A549 (cell line): Measurements from ENCODE around the gene AK6. TPM values are rescaled to one million over a fixed set of nuclear protein-coding genes. Genes with fewer than 3 reads are reported as not detected.

Experiments used
- ATAC-seq, 2 experiments: fragments of 200-7000 bp in 1 of 2; fragments of >200 bp in 1 of 2; cut with Nextera tagmentation in 1 of 2; cut with Tn5 transposase in 1 of 2; 3 replicates each; pipeline versions ENCODE4 v1.8.0 to v1.9.1; 2018 to 2020; ENCODE audit warnings: mild to moderate bottlenecking in 1 of 2, moderate library complexity in 1 of 2
- CTCF ChIA-PET: fragments of 300-600 bp; sonication (Branson Sonifier 250); formaldehyde crosslinking; extraction: SDS; loops from one replicate; lab custom pipeline; 2021; ENCODE audit warnings: antibody characterized with exemption, inconsistent platforms; lab: Yijun Ruan, JAX
- POLR2A ChIA-PET: fragments of 350-600 bp; formaldehyde crosslinking; extraction: SDS; loops from one replicate; lab custom pipeline; 2021; ENCODE audit warnings: antibody characterized with exemption, inconsistent platforms; lab: Yijun Ruan, JAX
- DNase-seq, 2 experiments: peaks; one replicate each; pipeline versions ENCODE4 v3.0.0 to v3.0.0-alpha.2; 2011 to 2016; ENCODE audit warnings: low read depth in 1 of 2, low spot score in 1 of 2
- FAIRE-seq: peaks from 2 replicates; lab custom pipeline; 2011; peaks lifted over from hg19 to GRCh38; lab: Jason Lieb, UNC
- H3K27ac ChIP-seq, 2 experiments: fragments of >200 bp; sonication (Bioruptor Twin); formaldehyde crosslinking; 3 replicates each; pipeline ENCODE4 v1.5.1; 2016 to 2017
- H3K4me1 ChIP-seq: fragments of >200 bp; sonication (Bioruptor Twin); formaldehyde crosslinking; 3 replicates; pipeline ENCODE4 v1.6.1; 2016
- H3K4me2 ChIP-seq: fragments of >200 bp; sonication (Bioruptor Twin); formaldehyde crosslinking; 3 replicates; pipeline ENCODE4 v1.6.1; 2016
- H3K4me3 ChIP-seq: fragments of >200 bp; sonication (Bioruptor Twin); formaldehyde crosslinking; 3 replicates; pipeline ENCODE4 v1.5.1; 2016
- H3K9me3 ChIP-seq: fragments of >200 bp; sonication (Bioruptor Twin); formaldehyde crosslinking; 3 replicates; pipeline ENCODE4 v1.6.1; 2016
- CBX2 ChIP-seq: fragments of 200-600 bp; sonication (generic); IDR thresholded peaks from 2 replicates; pipeline ENCODE4 v1.6.1; 2016; ENCODE audit warnings: low read depth, mild to moderate bottlenecking, borderline replicate concordance
- CBX8 ChIP-seq: fragments of 200-600 bp; sonication (generic); IDR thresholded peaks from 2 replicates; pipeline ENCODE4 v1.6.1; 2016
- CEBPB ChIP-seq, 2 experiments: fragments of >200 bp in 1 of 2; sonication (Bioruptor Twin) in 1 of 2; formaldehyde crosslinking in 1 of 2; IDR thresholded peaks; 2 replicates each; pipeline ENCODE4 v1.6.1; 2012 to 2016
- CTCF ChIP-seq: fragments of >200 bp; sonication (Bioruptor Twin); formaldehyde crosslinking; IDR thresholded peaks from 3 replicates; pipeline ENCODE4 v1.5.1; 2016
- EHF ChIP-seq: fragments of 250-450 bp; sonication (Bioruptor Pico); IDR thresholded peaks from 2 replicates; pipeline ENCODE4 v1.5.0; 2020; ENCODE audit warnings: mild to moderate bottlenecking
- EHMT2 ChIP-seq: fragments of 200-600 bp; sonication (generic); IDR thresholded peaks from 2 replicates; pipeline ENCODE4 v1.6.1; 2016; ENCODE audit warnings: antibody characterized with exemption, low read depth, mild to moderate bottlenecking, moderate library complexity
- EP300 ChIP-seq, 2 experiments: fragments of >200 bp; sonication (Bioruptor Twin); formaldehyde crosslinking; IDR thresholded peaks; 2 replicates in 1 of 2; 3 replicates in 1 of 2; pipeline ENCODE4 v1.6.1; 2016 to 2017
- FOSL2 ChIP-seq, 2 experiments: fragments of 450-650 bp in 1 of 2; fragments of >200 bp in 1 of 2; sonication (Bioruptor Twin) in 1 of 2; formaldehyde crosslinking; IDR thresholded peaks; 2 replicates each; pipeline versions ENCODE4 v1.5.0 to v1.6.1; 2016 to 2020; ENCODE audit warnings: mild to moderate bottlenecking in 1 of 2, moderate library complexity in 1 of 2
- FOXS1 ChIP-seq: fragments of 250-450 bp; sonication (Bioruptor Pico); IDR thresholded peaks from 2 replicates; pipeline ENCODE4 v1.5.0; 2020; ENCODE audit warnings: mild to moderate bottlenecking, moderate library complexity
- HDAC2 ChIP-seq: fragments of 200-600 bp; sonication (generic); IDR thresholded peaks from 2 replicates; pipeline ENCODE4 v1.6.1; 2016
- HES2 ChIP-seq: fragments of >200 bp; sonication (Bioruptor Twin); formaldehyde crosslinking; IDR thresholded peaks from 2 replicates; pipeline ENCODE4 v1.6.1; 2016
- HEYL ChIP-seq: fragments of 250-450 bp; sonication (Bioruptor Pico); IDR thresholded peaks from 2 replicates; pipeline ENCODE4 v1.8.0; 2021; ENCODE audit warnings: mild to moderate bottlenecking, moderate library complexity
- HOXA7 ChIP-seq: fragments of 250-450 bp; sonication (Bioruptor Pico); IDR thresholded peaks from 2 replicates; pipeline ENCODE4 v1.5.0; 2020; ENCODE audit warnings: mild to moderate bottlenecking, moderate library complexity
- KDM5A ChIP-seq: fragments of 200-600 bp; sonication (generic); IDR thresholded peaks from 2 replicates; pipeline ENCODE4 v1.6.1; 2016; ENCODE audit warnings: antibody characterized with exemption, mild to moderate bottlenecking
- MAFK ChIP-seq: fragments of 450-650 bp; IDR thresholded peaks from 2 replicates; pipeline ENCODE4 v1.6.1; 2014; ENCODE audit not compliant: partially characterized antibody
- NR3C1 ChIP-seq: fragments of >200 bp; sonication (Bioruptor Twin); formaldehyde crosslinking; IDR thresholded peaks from 3 replicates; pipeline ENCODE4 v1.6.1; 2017
- POLR2AphosphoS2 ChIP-seq: conservative IDR thresholded peaks from 2 replicates; pipeline ENCODE4 v1.6.1; 2012; ENCODE audit warnings: low read length, improper control_type of control experiment, inconsistent platforms
- RAD21 ChIP-seq, 2 experiments: fragments of >200 bp in 1 of 2; sonication (Bioruptor Twin) in 1 of 2; formaldehyde crosslinking in 1 of 2; IDR thresholded peaks in 1 of 2; conservative IDR thresholded peaks in 1 of 2; 2 replicates in 1 of 2; 3 replicates in 1 of 2; pipeline ENCODE4 v1.6.1; 2012 to 2018; ENCODE audit warnings: inconsistent platforms in 1 of 2
- RFX5 ChIP-seq: fragments of 450-650 bp; IDR thresholded peaks from 2 replicates; pipeline ENCODE4 v1.7.1; 2014; ENCODE audit warnings: antibody characterized with exemption, mild to moderate bottlenecking, moderate library complexity
- RNF2 ChIP-seq: fragments of 200-600 bp; sonication (generic); IDR thresholded peaks from 2 replicates; pipeline ENCODE4 v1.6.1; 2016; ENCODE audit warnings: low read depth, mild to moderate bottlenecking, antibody characterized with exemption, moderate library complexity, borderline replicate concordance
- SREBF2 ChIP-seq: fragments of 450-650 bp; IDR thresholded peaks from 2 replicates; pipeline ENCODE4 v1.6.1; 2014; ENCODE audit warnings: mild to moderate bottlenecking, moderate library complexity
- TFCP2L1 ChIP-seq: fragments of 250-450 bp; sonication (Bioruptor Pico); IDR thresholded peaks from 2 replicates; pipeline ENCODE4 v1.5.0; 2021; ENCODE audit warnings: mild to moderate bottlenecking
- ZC3H11A ChIP-seq: fragments of 450-650 bp; IDR thresholded peaks from 2 replicates; pipeline ENCODE4 v1.6.1; 2014; ENCODE audit warnings: antibody characterized with exemption, mild to moderate bottlenecking
- ZFP36 ChIP-seq: fragments of 450-650 bp; IDR thresholded peaks from 2 replicates; pipeline ENCODE4 v1.6.1; 2014; ENCODE audit warnings: borderline replicate concordance; ENCODE audit not compliant: partially characterized antibody
- ZNF302 ChIP-seq: fragments of 250-450 bp; sonication (Bioruptor Pico); IDR thresholded peaks from 2 replicates; pipeline ENCODE4 v1.9.0; 2021; ENCODE audit warnings: inconsistent platforms, mild to moderate bottlenecking, moderate library complexity
- ZSCAN20 ChIP-seq: fragments of 250-450 bp; sonication (Bioruptor Pico); IDR thresholded peaks from 2 replicates; pipeline ENCODE4 v1.8.0; 2022; ENCODE audit warnings: mild to moderate bottlenecking, moderate library complexity
- WGBS: methylation state at CpG from one replicate; pipeline ENCODE4 v1.1.6; 2017; ENCODE audit errors: missing lambda C conversion rate; 5-methylcytosine and 5-hydroxymethylcytosine counted together
- polyA plus RNA-seq, 4 experiments: library from polyadenylated mRNA; depleted of rRNA in 3 of 4; stranded (reverse); fragments of >200 nt; fragmentation: RNase III in 1 of 4; extraction: RNeasy Plus Mini Kit Qiagen cat#74134 plus additional on column Dnase treatment in 1 of 4; gene quantifications; 2 replicates in 3 of 4; 3 replicates in 1 of 4; pipeline ENCODE4 v1.2.3, GENCODE V29; 2011 to 2017
- TF ChIP-seq, protein P1 (sequence below): fragments of 250-450 bp; sonication (Bioruptor Pico); IDR thresholded peaks from 2 replicates; pipeline ENCODE4 v1.5.0; 2020; ENCODE audit warnings: low read depth, mild to moderate bottlenecking, moderate library complexity
- TF ChIP-seq, protein P2 (sequence below): fragments of >200 bp; sonication (Bioruptor Twin); formaldehyde crosslinking; IDR thresholded peaks from 3 replicates; pipeline ENCODE4 v1.6.1; 2016

AK6 gene
- polyA plus RNA-seq, 2 of the 4 experiments (the other 2 are of a cell fraction) = 83.4 to 108 TPM

- peak; percentile 48 to 49; a peak in 5 of 6 replicates for ATAC-seq
These were observed 4.9 kb downstream of the AK6 start for GRCh38 chr5:69364414-69364813.

GRCh38 chr5:69360442-69360841 is 8.9 kb downstream of the AK6 start:
- no peak for FAIRE-seq
- ChIA-PET CTCF (interaction anchor here (1.0 to 1.9 kb wide), 2 partner anchors 26 to 267 kb away, joined by 3 to 4 read pairs; partner anchors contain the start of gene SLC30A5), POLR2A (no interaction called here)

More at GRCh38 chr5:69364414-69364813, 4.9 kb downstream of the AK6 start:
- Histone ChIP-seq H3K9me3 (no peaks in the 10 kb centered on the region), H3K4me3 (no peak overlapping the region), H3K4me1 (peaks cover 10% of the 10 kb centered on the region; the same call in 2 of the 3 replicates), H3K27ac (no peak overlapping the region), H3K4me2 (no peak overlapping the region)
- FAIRE-seq = no peak
- 55% methylated on average over 3 of the region's 3 CpGs for WGBS
- DNase-seq = peak; percentile 57 to 63
- ChIA-PET POLR2A (no interaction called here), CTCF (no interaction called here)
- TF ChIP-seq HES2 (no peak), ZFP36 (no peak), CTCF (peak; percentile 19; the same call in 2 of the 3 replicates), CBX2 (no peak), ZNF302 (no peak), RAD21 (conservative IDR thresholded peaks at IDR 0.05 in 1 of 2, IDR thresholded peaks at IDR 0.05 in 1 of 2) (0 out of 5 replicates have a peak, but pooled peaks of 1 of the 2 experiments have one; percentile 7)

DNA sequence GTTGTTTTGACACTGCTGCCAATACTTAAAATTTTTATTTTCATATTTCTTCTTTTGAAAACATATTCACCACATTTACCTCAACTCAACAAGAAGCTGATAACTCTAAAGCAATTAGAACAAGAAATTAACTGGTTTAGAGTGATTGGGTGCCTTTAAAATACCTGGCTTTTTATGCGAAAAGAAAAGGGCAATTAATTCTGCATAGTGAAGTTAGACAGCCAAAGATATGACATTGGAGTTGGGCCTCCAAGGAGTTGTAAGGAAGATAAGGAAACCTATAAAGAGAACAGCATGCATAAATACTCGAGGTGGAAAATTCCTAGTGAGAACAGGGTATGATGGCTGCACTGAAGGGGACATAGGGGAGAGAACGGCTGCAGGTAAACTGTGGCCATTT is 9.6 kb downstream of the AK6 start:
- no peak for TF ChIP-seq EHF
- no peak for TF ChIP-seq TFCP2L1 (CRISPR knock-in tag)
- TF ChIP-seq FOXS1 (CRISPR knock-in tag) = no peak
- TF ChIP-seq KDM5A = no peak
- TF ChIP-seq HDAC2 = no peak
- no peak for TF ChIP-seq ZFP36
- no peak for TF ChIP-seq RFX5
- no peak for TF ChIP-seq ZSCAN20 (CRISPR knock-in tag)
- TF ChIP-seq SREBF2 = no peak
- TF ChIP-seq HES2 = no peak
- no peak for TF ChIP-seq FOSL2 (IDR thresholded peaks at IDR 0.05)
- TF ChIP-seq FOSL2 (CRISPR knock-in tag; IDR thresholded peaks at IDR 0.05) = no peak
- no peak for TF ChIP-seq EHMT2
- TF ChIP-seq ZC3H11A = no peak
- Histone ChIP-seq H3K27ac (no peak overlapping the region), H3K4me3 (no peak overlapping the region), H3K9me3 (no peaks in the 10 kb centered on the region), H3K4me2 (no peak overlapping the region), H3K4me1 (no peaks in the 10 kb centered on the region)
- 85% methylated on average over 3 of the region's 3 CpGs for WGBS
- peak; percentile 46 for FAIRE-seq
- ATAC-seq = no peak
- ChIA-PET CTCF (interaction anchor here (1.0 to 2.1 kb wide), 2 partner anchors 13 to 266 kb away, joined by 3 to 7 read pairs; partner anchors contain the start of gene SLC30A5), POLR2A (no interaction called here)
- DNase-seq = no peak

More at GRCh38 chr5:69360442-69360841, 8.9 kb downstream of the AK6 start:
- DNase-seq = no peak
- no peaks in the 10 kb centered on the region; the same call in 2 of the 3 replicates for H3K4me1 ChIP-seq
- H3K27ac ChIP-seq = no peak overlapping the region
- ATAC-seq = no peak
- no peak overlapping the region for H3K4me2 ChIP-seq
- H3K9me3 ChIP-seq = no peaks in the 10 kb centered on the region
- no peak overlapping the region for H3K4me3 ChIP-seq
- WGBS = 91% methylated on average over 1 of the region's 1 CpG
- TF ChIP-seq CBX8 (no peak), TFCP2L1 (CRISPR knock-in tag) (no peak), HEYL (no peak), EP300 (IDR thresholded peaks at IDR 0.05) (no peak), HES2 (no peak), HOXA7 (CRISPR knock-in tag) (no peak), EHF (no peak), POLR2AphosphoS2 (no peak), RNF2 (no peak), ZNF302 (no peak), NR3C1 (no peak), RFX5 (no peak), CEBPB (IDR thresholded peaks at IDR 0.05) (no peak), RAD21 (conservative IDR thresholded peaks at IDR 0.05 in 1 of 2, IDR thresholded peaks at IDR 0.05 in 1 of 2) (no peak), MAFK (no peak), FOXS1 (CRISPR knock-in tag) (no peak)
- TF ChIP-seq, protein P1, sequence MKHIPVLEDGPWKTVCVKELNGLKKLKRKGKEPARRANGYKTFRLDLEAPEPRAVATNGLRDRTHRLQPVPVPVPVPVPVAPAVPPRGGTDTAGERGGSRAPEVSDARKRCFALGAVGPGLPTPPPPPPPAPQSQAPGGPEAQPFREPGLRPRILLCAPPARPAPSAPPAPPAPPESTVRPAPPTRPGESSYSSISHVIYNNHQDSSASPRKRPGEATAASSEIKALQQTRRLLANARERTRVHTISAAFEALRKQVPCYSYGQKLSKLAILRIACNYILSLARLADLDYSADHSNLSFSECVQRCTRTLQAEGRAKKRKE (CRISPR knock-in tag) = no peak
- TF ChIP-seq, protein P2, sequence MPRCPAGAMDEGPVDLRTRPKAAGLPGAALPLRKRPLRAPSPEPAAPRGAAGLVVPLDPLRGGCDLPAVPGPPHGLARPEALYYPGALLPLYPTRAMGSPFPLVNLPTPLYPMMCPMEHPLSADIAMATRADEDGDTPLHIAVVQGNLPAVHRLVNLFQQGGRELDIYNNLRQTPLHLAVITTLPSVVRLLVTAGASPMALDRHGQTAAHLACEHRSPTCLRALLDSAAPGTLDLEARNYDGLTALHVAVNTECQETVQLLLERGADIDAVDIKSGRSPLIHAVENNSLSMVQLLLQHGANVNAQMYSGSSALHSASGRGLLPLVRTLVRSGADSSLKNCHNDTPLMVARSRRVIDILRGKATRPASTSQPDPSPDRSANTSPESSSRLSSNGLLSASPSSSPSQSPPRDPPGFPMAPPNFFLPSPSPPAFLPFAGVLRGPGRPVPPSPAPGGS = no peak
